Astrocyte of the spinal cord (primary cell): ENCODE results near the gene GPAT3.

ENCODE experiments used
- DNase-seq: peaks from one replicate; pipeline ENCODE4 v3.0.0; 2011; ENCODE audit warnings: low read depth, low spot score
- H3K4me3 ChIP-seq: 2 replicates; pipeline ENCODE4 v1.5.1; 2011; ENCODE audit warnings: low read depth, mild to moderate bottlenecking, low read length, moderate library complexity
- in situ Hi-C: cut with HindIII; loops from 2 replicates; pipeline ENCODE4 v1.10.0; 2017; ENCODE audit warnings: low sequenced_read_pairs
- TF ChIP-seq, protein P1 (sequence below): IDR thresholded peaks from 2 replicates; pipeline ENCODE4 v1.5.1; 2012; ENCODE audit warnings: low read depth, mild to moderate bottlenecking, low read length, inconsistent platforms

The GPAT3 gene

DNA sequence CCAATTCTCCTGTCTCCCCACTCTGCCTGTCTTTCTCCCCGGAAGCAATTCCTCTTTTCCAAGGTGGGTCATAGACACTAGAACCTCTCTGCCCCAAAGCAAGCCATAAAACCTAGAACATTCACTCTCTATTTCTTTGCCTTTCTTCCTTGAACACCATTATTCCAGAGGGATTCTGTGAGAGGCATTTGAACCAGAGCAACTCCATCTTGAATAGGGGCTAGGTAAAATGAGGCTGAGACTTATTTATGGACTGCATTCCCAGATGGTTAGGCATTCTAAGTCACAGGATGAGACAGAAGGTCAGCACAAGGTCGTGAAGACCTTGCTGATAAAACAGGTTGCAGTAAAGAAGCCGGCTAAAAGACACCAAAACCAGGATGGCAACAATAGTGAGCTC, 13.7 kb upstream of the GPAT3 start:
- TF ChIP-seq, protein P1, sequence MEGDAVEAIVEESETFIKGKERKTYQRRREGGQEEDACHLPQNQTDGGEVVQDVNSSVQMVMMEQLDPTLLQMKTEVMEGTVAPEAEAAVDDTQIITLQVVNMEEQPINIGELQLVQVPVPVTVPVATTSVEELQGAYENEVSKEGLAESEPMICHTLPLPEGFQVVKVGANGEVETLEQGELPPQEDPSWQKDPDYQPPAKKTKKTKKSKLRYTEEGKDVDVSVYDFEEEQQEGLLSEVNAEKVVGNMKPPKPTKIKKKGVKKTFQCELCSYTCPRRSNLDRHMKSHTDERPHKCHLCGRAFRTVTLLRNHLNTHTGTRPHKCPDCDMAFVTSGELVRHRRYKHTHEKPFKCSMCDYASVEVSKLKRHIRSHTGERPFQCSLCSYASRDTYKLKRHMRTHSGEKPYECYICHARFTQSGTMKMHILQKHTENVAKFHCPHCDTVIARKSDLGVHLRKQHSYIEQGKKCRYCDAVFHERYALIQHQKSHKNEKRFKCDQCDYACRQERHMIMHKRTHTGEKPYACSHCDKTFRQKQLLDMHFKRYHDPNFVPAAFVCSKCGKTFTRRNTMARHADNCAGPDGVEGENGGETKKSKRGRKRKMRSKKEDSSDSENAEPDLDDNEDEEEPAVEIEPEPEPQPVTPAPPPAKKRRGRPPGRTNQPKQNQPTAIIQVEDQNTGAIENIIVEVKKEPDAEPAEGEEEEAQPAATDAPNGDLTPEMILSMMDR, result no peak
- H3K4me3 ChIP-seq, result no peak overlapping the region
- in situ Hi-C loops, result no loop called here
- no peak for DNase-seq

DNA sequence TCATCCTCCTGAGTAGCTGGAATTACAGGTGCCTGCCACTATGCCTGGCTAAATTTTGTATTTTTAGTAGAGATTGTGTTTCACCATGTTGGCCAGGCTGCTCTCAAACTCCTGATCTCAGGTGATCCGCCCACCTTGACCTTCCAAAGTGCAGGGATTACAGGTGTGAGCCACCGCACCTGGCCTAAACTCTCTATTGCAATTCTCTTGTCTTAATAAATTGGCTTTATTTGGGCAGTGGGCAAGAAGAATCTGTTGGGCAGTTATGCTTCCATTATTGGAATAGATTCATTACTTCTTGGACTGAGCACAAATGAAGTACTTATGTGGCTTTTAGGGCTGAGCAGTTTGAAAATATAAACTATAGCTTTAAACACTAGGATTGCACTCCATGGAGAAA, 8.2 kb upstream of the GPAT3 start:
- TF ChIP-seq, protein P1, result no peak
- in situ Hi-C loops, result no loop called here
- no peak overlapping the region for H3K4me3 ChIP-seq
- no peak for DNase-seq

DNA sequence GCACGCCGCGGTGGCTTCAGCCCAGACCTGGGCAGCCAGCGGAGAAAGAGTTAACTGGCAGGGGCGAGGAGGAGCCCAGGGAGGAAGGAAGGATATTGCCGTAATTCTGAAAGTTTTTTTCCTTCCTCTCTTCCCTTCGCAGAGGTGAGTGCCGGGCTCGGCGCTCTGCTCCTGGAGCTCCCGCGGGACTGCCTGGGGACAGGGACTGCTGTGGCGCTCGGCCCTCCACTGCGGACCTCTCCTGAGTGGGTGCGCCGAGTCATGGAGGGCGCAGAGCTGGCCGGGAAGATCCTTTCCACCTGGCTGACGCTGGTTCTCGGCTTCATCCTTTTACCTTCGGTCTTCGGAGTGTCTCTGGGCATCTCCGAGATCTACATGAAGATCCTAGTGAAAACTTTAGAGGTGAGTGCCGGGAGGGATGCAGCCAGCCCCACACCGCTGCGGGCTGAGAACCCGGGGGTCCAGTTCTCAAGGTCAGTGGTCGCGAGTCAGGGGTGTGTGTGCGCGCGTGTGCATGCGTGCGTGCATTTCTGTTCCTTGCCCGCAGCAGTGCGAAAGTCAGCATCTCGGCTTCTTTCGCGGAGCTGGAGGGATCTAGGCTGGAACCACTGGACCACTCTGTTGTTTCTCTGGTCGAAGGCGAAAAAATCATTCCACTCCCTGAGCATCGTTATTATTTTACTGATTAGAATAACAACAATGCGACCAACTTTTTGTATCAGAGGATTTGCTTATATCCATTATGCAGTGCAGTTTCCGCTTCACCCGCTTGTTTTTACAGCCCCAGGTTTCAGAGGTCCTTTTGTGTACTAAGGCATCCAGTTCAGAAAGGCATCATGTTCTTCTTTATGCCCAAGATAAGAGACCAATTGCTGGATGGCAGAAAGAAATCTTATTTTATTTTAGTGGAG, 709 bp downstream of the GPAT3 start:
- peak; percentile 12 for DNase-seq
- TF ChIP-seq, protein P1, result no peak

DNA sequence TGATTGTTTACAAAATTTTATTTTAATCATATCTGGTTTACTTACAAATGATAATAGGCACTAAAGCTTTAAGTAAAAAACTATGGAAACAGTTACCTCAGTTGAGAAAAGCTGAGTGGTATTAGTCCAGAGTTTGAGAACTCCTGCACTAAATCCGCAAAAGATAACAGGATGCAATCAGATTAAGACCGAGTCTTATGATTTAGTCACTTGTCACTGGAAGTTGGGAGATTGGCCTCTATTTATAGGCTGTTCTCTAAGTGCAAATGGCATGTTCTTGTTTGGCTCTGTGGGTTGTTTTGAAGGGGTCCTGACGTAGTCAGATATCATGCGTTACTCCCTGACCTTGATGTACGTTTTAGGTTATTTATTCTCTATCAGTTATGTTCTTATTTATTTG, 6.3 kb downstream of the GPAT3 start:
- in situ Hi-C loops, result no loop called here
- no peak overlapping the region for H3K4me3 ChIP-seq
- TF ChIP-seq, protein P1, result no peak
- no peak for DNase-seq

More for the DNA sequence above, 709 bp downstream of the GPAT3 start:
- H3K4me3 ChIP-seq, result peak overlapping the region; percentile 79
- in situ Hi-C loops, result no loop called here

DNA sequence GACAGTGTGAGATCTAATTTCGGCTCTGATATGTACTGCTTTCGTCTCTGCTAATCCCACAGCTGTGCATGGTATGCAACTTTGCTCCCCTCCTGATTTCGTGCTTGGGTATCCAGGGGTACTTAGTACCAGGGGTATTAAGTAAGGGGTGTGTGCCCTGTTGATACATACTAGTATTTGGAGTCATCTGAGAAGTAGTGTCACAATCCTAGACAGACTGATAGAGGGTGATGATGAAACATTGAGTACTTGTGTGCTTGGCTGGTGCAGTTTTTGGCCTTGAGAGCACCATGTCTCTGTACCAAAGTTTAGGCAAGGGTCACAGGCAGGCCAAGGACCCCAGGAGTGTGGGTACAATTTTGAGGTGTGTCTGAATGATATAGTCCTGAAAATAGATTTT, 10.9 kb downstream of the GPAT3 start:
- in situ Hi-C loops, result no loop called here
- TF ChIP-seq, protein P1, result no peak
- H3K4me3 ChIP-seq, result no peak overlapping the region
- no peak for DNase-seq

DNA sequence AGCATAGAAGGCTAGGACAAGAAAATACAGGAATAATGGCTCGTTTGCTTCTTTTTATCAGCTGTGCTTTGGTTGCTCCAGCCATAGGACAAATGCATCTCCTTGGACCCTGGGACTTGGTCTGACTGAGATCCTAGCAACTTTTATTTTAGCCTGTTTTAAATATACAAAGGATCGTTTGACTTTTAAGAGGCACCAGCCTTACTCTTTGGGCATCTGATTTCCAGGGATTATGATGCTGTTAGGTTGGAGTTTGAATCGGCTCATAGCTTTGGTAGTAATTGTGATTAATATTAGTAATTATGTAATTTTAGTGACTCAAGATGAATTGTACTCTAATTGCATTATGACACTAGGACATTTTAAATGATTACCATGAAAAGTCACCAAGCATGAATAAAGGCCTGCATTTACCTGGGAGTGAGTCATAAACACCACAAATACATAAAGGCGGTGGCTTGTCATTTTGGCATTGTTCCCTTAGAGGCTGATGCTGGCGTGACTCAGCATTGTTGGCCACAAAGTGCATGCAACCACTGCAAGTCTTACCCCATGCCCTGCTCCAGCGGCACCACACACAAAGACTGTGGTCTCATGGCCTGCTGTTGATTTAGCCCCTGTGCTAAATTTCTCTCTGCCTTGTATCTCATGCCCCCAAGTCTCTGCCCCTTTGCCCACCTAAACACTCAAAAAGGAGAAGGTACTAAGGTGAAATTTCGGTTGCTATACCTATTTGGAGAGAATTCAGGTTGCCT, 12.4 kb downstream of the GPAT3 start:
- in situ Hi-C loops, result no loop called here
- H3K4me3 ChIP-seq, result no peak overlapping the region
- peak; percentile 97 for DNase-seq
- TF ChIP-seq, protein P1, result no peak
